AG09309 (cell line): Measurements from ENCODE around the gene ANKRD16.

Source experiments
- DNase-seq: peaks from one replicate; pipeline ENCODE4 v3.0.0-alpha.2; 2010; ENCODE audit warnings: low read depth
- H3K4me3 ChIP-seq: 2 replicates; pipeline ENCODE4 v1.5.1; 2011; ENCODE audit warnings: mild to moderate bottlenecking, low read depth, low read length, moderate library complexity; ENCODE audit not compliant: control insufficient read depth
- TF ChIP-seq, protein P1 (sequence below): IDR thresholded peaks from 2 replicates; pipeline ENCODE4 v1.5.1; 2011; ENCODE audit warnings: mild to moderate bottlenecking, low read depth, low read length, inconsistent platforms; ENCODE audit not compliant: insufficient read depth, control insufficient read depth; ENCODE audit errors: missing control alignments

The ANKRD16 gene

DNA sequence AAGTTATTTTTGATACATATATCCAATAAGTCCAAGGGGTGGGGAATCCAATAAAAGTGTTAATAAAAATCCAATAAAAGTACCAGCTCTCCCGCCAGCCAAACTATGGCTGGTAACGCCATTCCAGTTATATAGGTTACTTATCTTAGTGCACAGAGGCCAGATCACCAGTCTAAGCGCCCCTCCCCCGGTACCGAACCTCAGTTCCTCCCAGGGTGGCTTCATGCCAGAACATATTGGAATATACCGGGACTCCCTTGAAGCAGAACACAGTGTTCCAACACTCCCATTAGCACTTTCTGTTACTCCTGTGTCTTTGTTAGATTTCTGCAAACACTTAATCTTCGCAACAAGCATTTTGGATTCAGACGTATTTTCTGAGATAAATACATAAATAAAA, 7.8 kb upstream of the ANKRD16 start:
- DNase-seq, result no peak
- TF ChIP-seq, protein P1, sequence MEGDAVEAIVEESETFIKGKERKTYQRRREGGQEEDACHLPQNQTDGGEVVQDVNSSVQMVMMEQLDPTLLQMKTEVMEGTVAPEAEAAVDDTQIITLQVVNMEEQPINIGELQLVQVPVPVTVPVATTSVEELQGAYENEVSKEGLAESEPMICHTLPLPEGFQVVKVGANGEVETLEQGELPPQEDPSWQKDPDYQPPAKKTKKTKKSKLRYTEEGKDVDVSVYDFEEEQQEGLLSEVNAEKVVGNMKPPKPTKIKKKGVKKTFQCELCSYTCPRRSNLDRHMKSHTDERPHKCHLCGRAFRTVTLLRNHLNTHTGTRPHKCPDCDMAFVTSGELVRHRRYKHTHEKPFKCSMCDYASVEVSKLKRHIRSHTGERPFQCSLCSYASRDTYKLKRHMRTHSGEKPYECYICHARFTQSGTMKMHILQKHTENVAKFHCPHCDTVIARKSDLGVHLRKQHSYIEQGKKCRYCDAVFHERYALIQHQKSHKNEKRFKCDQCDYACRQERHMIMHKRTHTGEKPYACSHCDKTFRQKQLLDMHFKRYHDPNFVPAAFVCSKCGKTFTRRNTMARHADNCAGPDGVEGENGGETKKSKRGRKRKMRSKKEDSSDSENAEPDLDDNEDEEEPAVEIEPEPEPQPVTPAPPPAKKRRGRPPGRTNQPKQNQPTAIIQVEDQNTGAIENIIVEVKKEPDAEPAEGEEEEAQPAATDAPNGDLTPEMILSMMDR, result no peak
- H3K4me3 ChIP-seq, result no peak overlapping the region

DNA sequence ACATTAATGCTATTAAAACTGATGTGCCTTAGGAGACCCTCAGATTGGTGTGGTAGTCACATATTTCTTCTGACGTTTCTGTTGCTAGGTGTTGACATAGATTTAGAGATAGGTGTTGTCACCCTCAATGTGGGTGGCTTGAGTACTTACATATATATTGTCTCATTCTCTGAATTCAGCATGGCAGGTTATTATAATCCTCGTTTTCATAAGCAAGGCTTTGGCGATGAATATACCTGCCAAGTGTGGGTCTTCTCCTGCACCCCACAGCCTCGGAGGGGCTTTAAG, 7.3 kb upstream of the ANKRD16 start:
- DNase-seq, result no peak
- H3K4me3 ChIP-seq, result no peak overlapping the region
- TF ChIP-seq, protein P1, result no peak

DNA sequence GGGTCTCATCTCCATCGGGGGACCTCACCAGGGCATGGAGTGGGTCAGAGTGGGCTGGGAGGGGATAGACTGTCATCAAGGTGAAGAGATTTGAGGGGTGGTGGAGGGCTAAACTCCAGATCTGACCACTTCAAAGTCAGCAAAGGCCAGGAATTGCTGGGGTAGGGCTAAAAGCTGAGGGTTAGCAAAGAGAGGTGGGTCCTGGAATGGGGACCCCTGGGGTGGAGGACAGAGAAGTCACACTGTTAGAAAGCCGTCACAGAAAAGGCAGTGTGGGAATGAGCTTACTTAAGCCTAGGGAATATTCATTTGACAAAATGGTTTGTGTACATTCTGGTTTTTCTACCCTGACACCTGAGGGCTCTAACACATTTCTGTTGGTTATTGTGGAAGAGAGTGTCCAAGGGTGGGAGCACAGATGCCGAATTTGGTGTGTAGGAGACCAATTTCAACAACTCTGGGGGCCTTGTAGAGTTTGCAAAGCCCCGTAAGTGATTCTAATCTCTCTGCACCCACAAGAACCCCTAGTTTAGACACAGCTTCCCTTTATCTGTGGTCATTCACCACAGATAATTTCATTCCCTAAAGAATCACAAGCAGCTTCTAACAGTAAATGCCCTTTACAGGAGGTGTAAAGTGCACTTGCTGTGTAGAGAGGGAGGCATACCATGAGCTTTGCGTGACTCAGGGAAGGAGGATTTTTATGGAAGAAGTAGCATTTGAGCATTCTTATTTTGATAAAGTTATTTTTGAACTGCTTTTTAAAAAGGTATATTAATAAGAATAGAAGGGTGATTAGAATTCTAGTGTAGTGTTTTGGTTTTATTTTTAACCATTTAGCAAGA, 6.7 kb upstream of the ANKRD16 start:
- DNase-seq, result no peak
- H3K4me3 ChIP-seq, result no peak overlapping the region
- TF ChIP-seq, protein P1, result no peak

DNA sequence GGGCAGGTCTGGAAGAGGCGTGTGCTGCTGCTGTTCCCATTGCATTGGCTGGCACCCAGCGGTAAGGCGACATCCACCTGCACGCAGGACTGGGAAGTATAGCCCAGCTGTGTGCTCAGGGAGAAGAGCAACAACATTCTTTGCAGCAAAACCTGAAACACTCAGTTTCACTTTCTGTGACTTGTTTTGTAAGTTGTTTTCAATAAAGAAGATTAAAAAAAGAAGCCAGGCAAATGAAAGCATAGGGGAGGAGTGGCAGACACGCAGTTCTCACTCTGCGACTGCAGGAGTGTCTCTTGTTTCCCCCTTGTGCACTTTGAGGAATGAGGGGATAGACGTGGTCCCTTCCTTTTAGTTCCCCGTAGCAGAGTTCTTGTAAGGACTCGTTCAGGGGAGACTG, 6.1 kb upstream of the ANKRD16 start:
- TF ChIP-seq, protein P1, result no peak
- DNase-seq, result no peak
- H3K4me3 ChIP-seq, result no peak overlapping the region

DNA sequence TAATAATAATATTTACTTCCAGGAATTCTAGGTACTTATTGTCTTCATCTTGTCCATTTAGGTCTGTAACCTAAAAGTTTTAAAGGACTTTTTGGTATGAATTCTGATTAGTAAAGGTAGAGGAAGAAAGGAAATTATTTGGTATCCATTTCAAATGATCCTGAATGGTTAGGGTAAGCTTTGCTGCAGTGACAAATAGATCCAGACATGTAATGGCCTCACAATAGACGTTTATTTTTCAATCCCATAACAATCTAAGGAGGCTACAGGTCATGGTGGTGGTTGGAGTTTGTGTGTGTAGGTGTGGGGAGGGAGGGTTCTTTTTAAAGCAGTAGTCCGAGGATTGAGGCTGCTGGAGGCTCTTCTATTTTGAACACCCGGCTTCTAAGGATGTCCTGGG, 5.7 kb upstream of the ANKRD16 start:
- TF ChIP-seq, protein P1, result no peak
- DNase-seq, result no peak
- H3K4me3 ChIP-seq, result no peak overlapping the region

DNA sequence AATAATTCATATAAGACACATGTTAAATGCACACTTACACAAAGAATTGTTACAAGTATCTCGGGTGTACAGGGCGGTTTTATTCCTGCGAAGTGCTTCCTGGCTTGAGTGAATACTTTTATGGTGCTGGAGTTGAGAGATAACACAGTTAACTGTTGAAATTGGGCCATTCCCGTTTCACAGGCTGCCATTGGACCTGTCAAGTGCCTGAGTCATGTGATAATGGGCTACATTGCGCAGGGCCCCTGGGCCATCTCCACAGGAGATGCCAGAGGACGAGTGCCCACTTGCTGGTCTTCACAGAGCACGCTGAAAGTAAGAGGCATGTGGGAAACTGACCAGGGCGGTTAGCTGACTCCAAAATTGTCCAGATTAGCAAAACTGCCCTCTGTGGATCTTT, 5.2 kb upstream of the ANKRD16 start:
- TF ChIP-seq, protein P1, result no peak
- H3K4me3 ChIP-seq, result no peak overlapping the region
- no peak for DNase-seq
